ENCODE data around the gene PLK5.

GRCh38 chr19:1511318-1512317 lies 12.3 kb upstream of the PLK5 start:
- no peak for TF ChIP-seq CTCF (IDR thresholded peaks at IDR 0.05; ENCODE audit: low read depth, low read length)
- no peak for TF ChIP-seq POLR2A (IDR thresholded peaks at IDR 0.05; ENCODE audit: extremely low read depth, insufficient read length)
- no peak for TF ChIP-seq MYC (IDR thresholded peaks at IDR 0.05; ENCODE audit: low read depth, low read length)

Measured in NB4 (cell line).